HepG2 (cell line): Measurements from ENCODE around the gene TOR1B. TPM values are rescaled to one million over a fixed set of nuclear protein-coding genes. Genes with fewer than 3 reads are reported as not detected.

Experiments
- ATAC-seq: fragments of 200-7000 bp; cut with Tn5 transposase; 3 replicates; pipeline ENCODE4 v1.9.1; 2020; ENCODE audit warnings: mild to moderate bottlenecking, moderate library complexity
- BruUV-seq: library from RNA; stranded (reverse); fragments of 400-500 nt; replicated peaks from 2 replicates; lab custom pipeline; 2021; lab: Mats Ljungman, UMichigan
- CTCF ChIA-PET: fragments of 300-600 bp; formaldehyde crosslinking; extraction: SDS; loops from one replicate; lab custom pipeline; 2021; ENCODE audit warnings: low total read pairs, inconsistent platforms, low intra/inter-chr PET ratio; lab: Yijun Ruan, JAX
- POLR2A ChIA-PET: fragments of 350-600 bp; sonication (Branson Sonifier 250); formaldehyde crosslinking; loops from one replicate; lab custom pipeline; 2020; ENCODE audit warnings: antibody characterized with exemption, inconsistent platforms; lab: Yijun Ruan, JAX
- DNase-seq: peaks from one replicate; pipeline ENCODE4 v3.0.0-alpha.2; 2015; ENCODE audit warnings: low spot score
- FAIRE-seq: peaks from 3 replicates; lab custom pipeline; 2011; peaks lifted over from hg19 to GRCh38; lab: Jason Lieb, UNC
- H2AFZ ChIP-seq: one replicate; pipeline ENCODE4 v1.6.1; 2011; ENCODE audit warnings: low read length, inconsistent platforms
- H3K27ac ChIP-seq: fragments of 300-600 bp; 3 replicates; pipeline ENCODE4 v1.8.0; 2011; ENCODE audit warnings: mixed run types, mild to moderate bottlenecking, mixed read lengths, low read length, inconsistent platforms; ENCODE audit not compliant: insufficient read depth; ENCODE audit errors: extremely low read length
- H3K27me3 ChIP-seq, 2 experiments: fragments of 200-600 bp in 1 of 2; 2 replicates in 1 of 2; 3 replicates in 1 of 2; pipeline versions ENCODE4 v1.6.0 to v1.8.0; 2011; ENCODE audit warnings: low read length in 2 of 2, mild to moderate bottlenecking in 2 of 2, moderate library complexity in 2 of 2, inconsistent platforms in 1 of 2; ENCODE audit not compliant: insufficient read depth in 2 of 2, control insufficient read depth in 1 of 2
- H3K36me3 ChIP-seq, 2 experiments: fragments of 200-600 bp in 1 of 2; replicated peaks in 1 of 2; 2 replicates in 1 of 2; 3 replicates in 1 of 2; pipeline versions ENCODE4 v1.5.1 to v1.8.0; 2011; ENCODE audit warnings: low read length in 2 of 2, inconsistent platforms in 1 of 2; ENCODE audit not compliant: insufficient read depth in 2 of 2, control insufficient read depth in 1 of 2
- H3K4me1 ChIP-seq: 2 replicates; pipeline ENCODE4 v1.5.1; 2012; ENCODE audit warnings: low read length, inconsistent platforms; ENCODE audit not compliant: insufficient read depth
- H3K4me2 ChIP-seq: 2 replicates; pipeline ENCODE4 v1.6.0; 2011; ENCODE audit warnings: low read depth, low read length, inconsistent platforms
- H3K4me3 ChIP-seq, 3 experiments: fragments of 200-600 bp in 1 of 3; sonication (generic), shearing (Covaris generic) in 1 of 3; replicated peaks in 1 of 3; 2 replicates each; pipeline ENCODE4 v1.5.1; 2011 to 2016; ENCODE audit warnings: low read length in 3 of 3, inconsistent platforms in 2 of 3, low read depth in 2 of 3, mild to moderate bottlenecking in 2 of 3, control low read depth in 1 of 3, mixed read lengths in 1 of 3; ENCODE audit not compliant: insufficient read depth in 1 of 3
- H3K79me2 ChIP-seq: one replicate; pipeline ENCODE4 v1.6.1; 2011; ENCODE audit warnings: low read length, inconsistent platforms; ENCODE audit not compliant: insufficient read depth
- H3K9ac ChIP-seq: 2 replicates; pipeline ENCODE4 v1.6.0; 2011; ENCODE audit warnings: mild to moderate bottlenecking, low read depth, low read length, inconsistent platforms; ENCODE audit not compliant: insufficient read depth
- H3K9me3 ChIP-seq: 2 replicates; pipeline ENCODE4 v1.5.1; 2012; ENCODE audit warnings: mild to moderate bottlenecking, low read length
- H4K20me1 ChIP-seq: 2 replicates; pipeline ENCODE4 v1.6.0; 2011; ENCODE audit warnings: inconsistent platforms, mild to moderate bottlenecking, low read length, moderate library complexity; ENCODE audit not compliant: insufficient read depth
- BRCA1 ChIP-seq: sonication (generic); formaldehyde crosslinking; IDR thresholded peaks from 2 replicates; pipeline ENCODE4 v1.4.0; 2020; ENCODE audit warnings: missing genetic modification reagents
- CEBPB ChIP-seq: IDR thresholded peaks from 2 replicates; pipeline ENCODE4 v1.6.1; 2011; ENCODE audit warnings: low read depth, low read length, improper control_type of control experiment, borderline replicate concordance
- FLYWCH1 ChIP-seq: sonication (generic); formaldehyde crosslinking; IDR thresholded peaks from 2 replicates; pipeline ENCODE4 v1.8.1; 2023; ENCODE audit warnings: mild to moderate bottlenecking, missing genetic modification reagents
- HNRNPUL1 ChIP-seq: fragments of 200-400 bp; formaldehyde crosslinking; IDR thresholded peaks from 2 replicates; pipeline ENCODE4 v1.6.1; 2017; ENCODE audit warnings: low read depth, mild to moderate bottlenecking, low read length, moderate library complexity
- ISX ChIP-seq: sonication (generic); formaldehyde crosslinking; conservative IDR thresholded peaks from 2 replicates; pipeline ENCODE4 v1.5.0; 2020; ENCODE audit warnings: missing genetic modification reagents
- JUN ChIP-seq: sonication (generic); formaldehyde crosslinking; IDR thresholded peaks from 2 replicates; pipeline ENCODE4 v1.4.0; 2020; ENCODE audit warnings: mild to moderate bottlenecking, missing genetic modification reagents
- MYNN ChIP-seq: sonication (generic); formaldehyde crosslinking; IDR thresholded peaks from 2 replicates; pipeline ENCODE4 v1.4.0; 2020; ENCODE audit warnings: mild to moderate bottlenecking, low read depth, missing genetic modification reagents
- NRL ChIP-seq: sonication (generic); formaldehyde crosslinking; IDR thresholded peaks from 2 replicates; pipeline ENCODE4 v1.5.0; 2020; ENCODE audit warnings: missing genetic modification reagents, mild to moderate bottlenecking, moderate library complexity, borderline replicate concordance
- TRIM24 ChIP-seq: sonication (generic); formaldehyde crosslinking; IDR thresholded peaks from 2 replicates; pipeline ENCODE4 v1.8.0; 2022; ENCODE audit warnings: mild to moderate bottlenecking, missing genetic modification reagents
- ZNF224 ChIP-seq: sonication (generic); formaldehyde crosslinking; IDR thresholded peaks from 2 replicates; pipeline ENCODE4 v1.5.0; 2020; ENCODE audit warnings: mild to moderate bottlenecking, missing genetic modification reagents
- ZNF263 ChIP-seq: sonication (generic); formaldehyde crosslinking; IDR thresholded peaks from 2 replicates; pipeline ENCODE4 v1.4.0; 2020; ENCODE audit warnings: missing genetic modification reagents
- ZNF331 ChIP-seq: sonication (generic); formaldehyde crosslinking; IDR thresholded peaks from 2 replicates; pipeline ENCODE4 v1.4.0; 2020; ENCODE audit warnings: missing genetic modification reagents
- ZNF790 ChIP-seq: sonication (generic); formaldehyde crosslinking; IDR thresholded peaks from 2 replicates; pipeline ENCODE4 v1.8.0; 2022; ENCODE audit warnings: missing genetic modification reagents, mild to moderate bottlenecking, borderline replicate concordance
- ZNF879 ChIP-seq: sonication (generic); formaldehyde crosslinking; IDR thresholded peaks from 2 replicates; pipeline ENCODE4 v1.8.1; 2023; ENCODE audit warnings: missing genetic modification reagents
- WGBS: methylation state at CpG from one replicate; pipeline ENCODE4 v1.1.6; 2017; ENCODE audit warnings: low lambda C conversion rate; 5-methylcytosine and 5-hydroxymethylcytosine counted together
- in situ Hi-C: cut with HindIII; loops from 2 replicates; pipeline ENCODE4 v1.10.0; 2017; ENCODE audit warnings: low pct_unique_long_range_greater_than_20kb; ENCODE audit not compliant: extremely low pct_ligation_motif_present
- intact Hi-C: fragments of 100-400 bp; cut with micrococcal nuclease; formaldehyde crosslinking; loops from one replicate; pipeline ENCODE4 v1.10.0; 2022; ENCODE audit not compliant: unreplicated experiment
- polyA plus RNA-seq, 8 experiments: library from polyadenylated mRNA; depleted of rRNA in 3 of 8; stranded (reverse) in 7 of 8; unstranded in 1 of 8; fragments of >200 nt; fragmentation: Illumina TruSeq in 4 of 8; extraction: Trizol in 4 of 8; gene quantifications; 2 replicates each; pipeline versions ENCODE4 v1.2.1 to v1.2.3, GENCODE V29; 2011 to 2016; ENCODE audit warnings: low read depth in 4 of 8, missing spikeins in 1 of 8, mixed read lengths in 1 of 8; ENCODE audit not compliant: insufficient read depth in 1 of 8
- total RNA-seq, 5 experiments: library from RNA; depleted of rRNA; stranded (reverse); fragments of >200 nt; fragmentation: Illumina TruSeq; extraction: Trizol; gene quantifications; 2 replicates each; pipeline ENCODE4 v1.2.3, GENCODE V29; 2016; ENCODE audit warnings: low read depth in 1 of 5
- TF ChIP-seq, protein P1 (sequence below): sonication (generic); formaldehyde crosslinking; IDR thresholded peaks from 2 replicates; pipeline ENCODE4 v1.5.0; 2020; ENCODE audit warnings: missing genetic modification reagents, mild to moderate bottlenecking, borderline replicate concordance
- TF ChIP-seq, protein P2 (sequence below): sonication (generic); formaldehyde crosslinking; IDR thresholded peaks from 2 replicates; pipeline ENCODE4 v1.4.0; 2020; ENCODE audit warnings: missing genetic modification reagents
- TF ChIP-seq, protein P3 (sequence below): sonication (generic); formaldehyde crosslinking; conservative IDR thresholded peaks from 2 replicates; pipeline ENCODE4 v1.4.0; 2020; ENCODE audit warnings: mild to moderate bottlenecking, missing genetic modification reagents, moderate library complexity
- TF ChIP-seq, protein P4 (sequence below): sonication (generic); formaldehyde crosslinking; IDR thresholded peaks from 2 replicates; pipeline ENCODE4 v1.8.1; 2023; ENCODE audit warnings: mild to moderate bottlenecking, moderate library complexity, missing genetic modification reagents

The TOR1B gene
- total and polyA plus RNA-seq, 2 of the 13 experiments (the other 11 are each of a cell fraction or from before 2014, with no cell fraction given), result 18.1 to 21.3 TPM

DNA sequence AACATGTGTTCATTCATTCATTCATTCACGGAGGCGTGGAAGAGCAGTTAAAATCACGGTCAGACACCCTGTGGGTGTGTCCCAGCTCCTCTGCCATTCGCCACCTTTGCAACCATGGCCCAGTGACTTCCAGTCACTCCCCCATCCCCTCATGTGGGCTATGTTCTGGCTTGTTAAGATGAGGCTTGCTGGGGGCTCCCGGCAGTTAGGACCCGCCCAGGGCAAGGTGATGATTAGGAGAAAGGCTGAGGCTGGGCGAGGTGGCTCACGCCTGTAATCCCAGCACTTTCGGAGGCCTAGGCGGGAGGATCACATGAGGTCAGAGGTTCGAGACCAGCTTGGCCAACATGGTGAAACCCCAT lies 25.2 kb upstream of the TOR1B start:
- intact Hi-C loops (loop anchor here (1.0 kb wide), 1 partner anchor 16 kb away; no protein-coding TSS in a partner anchor), in situ Hi-C loops (no loop called here)
- Histone ChIP-seq H3K79me2 (no peaks in the 10 kb centered on the region), H2AFZ (no peak overlapping the region), H3K4me1 (peaks cover 25% of the 10 kb centered on the region), H4K20me1 (no peaks in the 10 kb centered on the region), H3K4me3 (no peak overlapping the region), H3K4me2 (peak overlapping the region; percentile 50; the same call in 1 of the 2 replicates), H3K9me3 (no peaks in the 10 kb centered on the region), H3K27ac (no peak overlapping the region), H3K27me3 (peaks cover 0 to 9% of the 10 kb centered on the region in 2 experiments; a peak in 4 of 5 replicates), H3K36me3 (no peaks in the 10 kb centered on the region), H3K9ac (no peak overlapping the region)
- no peak for DNase-seq
- no peak for ATAC-seq
- ChIA-PET CTCF (no interaction called here), POLR2A (no interaction called here)
- WGBS, result 38% methylated on average over 11 of the region's 11 CpGs
- BruUV-seq, result no TSS peak
- FAIRE-seq, result no peak
- TF ChIP-seq, protein P1, sequence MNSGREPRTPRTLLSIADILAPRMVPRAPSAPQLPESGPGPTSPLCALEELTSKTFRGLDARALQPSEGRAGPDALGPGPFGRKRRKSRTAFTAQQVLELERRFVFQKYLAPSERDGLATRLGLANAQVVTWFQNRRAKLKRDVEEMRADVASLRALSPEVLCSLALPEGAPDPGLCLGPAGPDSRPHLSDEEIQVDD, result no peak
- TF ChIP-seq ZNF263 (CRISPR knock-in tag), result no peak
- no peak for TF ChIP-seq HNRNPUL1
- no peak for TF ChIP-seq JUN (CRISPR knock-in tag)
- no peak for TF ChIP-seq TRIM24
- TF ChIP-seq, protein P2, sequence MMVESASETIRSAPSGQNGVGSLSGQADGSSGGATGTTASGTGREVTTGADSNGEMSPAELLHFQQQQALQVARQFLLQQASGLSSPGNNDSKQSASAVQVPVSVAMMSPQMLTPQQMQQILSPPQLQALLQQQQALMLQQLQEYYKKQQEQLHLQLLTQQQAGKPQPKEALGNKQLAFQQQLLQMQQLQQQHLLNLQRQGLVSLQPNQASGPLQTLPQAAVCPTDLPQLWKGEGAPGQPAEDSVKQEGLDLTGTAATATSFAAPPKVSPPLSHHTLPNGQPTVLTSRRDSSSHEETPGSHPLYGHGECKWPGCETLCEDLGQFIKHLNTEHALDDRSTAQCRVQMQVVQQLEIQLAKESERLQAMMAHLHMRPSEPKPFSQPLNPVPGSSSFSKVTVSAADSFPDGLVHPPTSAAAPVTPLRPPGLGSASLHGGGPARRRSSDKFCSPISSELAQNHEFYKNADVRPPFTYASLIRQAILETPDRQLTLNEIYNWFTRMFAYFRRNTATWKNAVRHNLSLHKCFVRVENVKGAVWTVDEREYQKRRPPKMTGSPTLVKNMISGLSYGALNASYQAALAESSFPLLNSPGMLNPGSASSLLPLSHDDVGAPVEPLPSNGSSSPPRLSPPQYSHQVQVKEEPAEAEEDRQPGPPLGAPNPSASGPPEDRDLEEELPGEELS, result no peak
- TF ChIP-seq ZNF331 (CRISPR knock-in tag), result no peak
- TF ChIP-seq, protein P3, sequence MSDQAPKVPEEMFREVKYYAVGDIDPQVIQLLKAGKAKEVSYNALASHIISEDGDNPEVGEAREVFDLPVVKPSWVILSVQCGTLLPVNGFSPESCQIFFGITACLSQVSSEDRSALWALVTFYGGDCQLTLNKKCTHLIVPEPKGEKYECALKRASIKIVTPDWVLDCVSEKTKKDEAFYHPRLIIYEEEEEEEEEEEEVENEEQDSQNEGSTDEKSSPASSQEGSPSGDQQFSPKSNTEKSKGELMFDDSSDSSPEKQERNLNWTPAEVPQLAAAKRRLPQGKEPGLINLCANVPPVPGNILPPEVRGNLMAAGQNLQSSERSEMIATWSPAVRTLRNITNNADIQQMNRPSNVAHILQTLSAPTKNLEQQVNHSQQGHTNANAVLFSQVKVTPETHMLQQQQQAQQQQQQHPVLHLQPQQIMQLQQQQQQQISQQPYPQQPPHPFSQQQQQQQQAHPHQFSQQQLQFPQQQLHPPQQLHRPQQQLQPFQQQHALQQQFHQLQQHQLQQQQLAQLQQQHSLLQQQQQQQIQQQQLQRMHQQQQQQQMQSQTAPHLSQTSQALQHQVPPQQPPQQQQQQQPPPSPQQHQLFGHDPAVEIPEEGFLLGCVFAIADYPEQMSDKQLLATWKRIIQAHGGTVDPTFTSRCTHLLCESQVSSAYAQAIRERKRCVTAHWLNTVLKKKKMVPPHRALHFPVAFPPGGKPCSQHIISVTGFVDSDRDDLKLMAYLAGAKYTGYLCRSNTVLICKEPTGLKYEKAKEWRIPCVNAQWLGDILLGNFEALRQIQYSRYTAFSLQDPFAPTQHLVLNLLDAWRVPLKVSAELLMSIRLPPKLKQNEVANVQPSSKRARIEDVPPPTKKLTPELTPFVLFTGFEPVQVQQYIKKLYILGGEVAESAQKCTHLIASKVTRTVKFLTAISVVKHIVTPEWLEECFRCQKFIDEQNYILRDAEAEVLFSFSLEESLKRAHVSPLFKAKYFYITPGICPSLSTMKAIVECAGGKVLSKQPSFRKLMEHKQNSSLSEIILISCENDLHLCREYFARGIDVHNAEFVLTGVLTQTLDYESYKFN (CRISPR knock-in tag), result no peak
- no peak for TF ChIP-seq BRCA1 (CRISPR knock-in tag)
- no peak for TF ChIP-seq FLYWCH1 (CRISPR knock-in tag)
- TF ChIP-seq ISX (CRISPR knock-in tag), result no peak
- no peak for TF ChIP-seq ZNF879 (CRISPR knock-in tag)
- no peak for TF ChIP-seq MYNN (CRISPR knock-in tag)
- no peak for TF ChIP-seq CEBPB
- TF ChIP-seq, protein P4, sequence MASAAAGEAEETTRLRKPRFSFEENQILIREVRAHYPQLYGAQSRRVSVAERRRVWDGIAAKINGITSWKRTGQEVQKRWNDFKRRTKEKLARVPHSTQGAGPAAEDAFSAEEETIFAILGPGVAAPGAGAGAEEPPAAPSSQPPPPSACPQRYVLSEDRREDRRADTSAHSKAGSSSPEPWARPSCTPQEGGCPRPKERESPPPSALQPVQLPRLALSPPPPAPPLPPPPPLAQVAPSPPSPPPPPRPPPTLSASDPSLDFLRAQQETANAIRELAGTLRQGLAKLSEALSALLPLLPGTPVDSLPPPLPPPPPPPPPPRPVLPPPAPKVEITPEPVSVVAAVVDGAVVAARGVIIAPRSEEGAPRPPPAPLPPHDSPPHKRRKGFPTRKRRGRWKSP (CRISPR knock-in tag), result no peak
- TF ChIP-seq ZNF790 (CRISPR knock-in tag), result no peak
- no peak for TF ChIP-seq ZNF224 (CRISPR knock-in tag)
- TF ChIP-seq NRL (CRISPR knock-in tag), result no peak
